GM12801 (cell line): ENCODE results near the gene CTCFL.

Experiments
- CTCF ChIP-seq: IDR thresholded peaks from one replicate; pipeline ENCODE4 v1.5.1; 2011; ENCODE audit warnings: control low read depth; ENCODE audit not compliant: insufficient read length; ENCODE audit errors: extremely low read depth

The CTCFL gene

GRCh38 chr20:57536771-57537724 is 12.1 kb upstream of the CTCFL start:
- TF ChIP-seq CTCF, result no peak

- TF ChIP-seq CTCF, result no peak
These were observed 11.3 kb upstream of the CTCFL start for GRCh38 chr20:57536120-57536708.

GRCh38 chr20:57535297-57535696 is 10.4 kb upstream of the CTCFL start:
- TF ChIP-seq CTCF, result no peak

- no peak for TF ChIP-seq CTCF
These were observed 7.2 kb upstream of the CTCFL start for GRCh38 chr20:57532104-57532503.

GRCh38 chr20:57530327-57530981 is 5.5 kb upstream of the CTCFL start:
- TF ChIP-seq CTCF, result no peak

GRCh38 chr20:57529810-57530209 is 4.9 kb upstream of the CTCFL start:
- no peak for TF ChIP-seq CTCF

- no peak for TF ChIP-seq CTCF
These were observed 4.2 kb upstream of the CTCFL start for GRCh38 chr20:57529160-57529585.
